H7 (cell line): ENCODE measurements around the gene LRRN4CL. TPM values are rescaled to one million over a fixed set of nuclear protein-coding genes. Genes with fewer than 3 reads are reported as not detected.
A peak's percentile ranks its signal among the peaks of the same experiment; 100 is the strongest.
"Not testable (repeated sequence)": the region's sequence is repeated elsewhere in the genome, so short reads cannot be mapped to it uniquely, and the experiment has no call there.

Experiments
- DNase-seq: peaks from one replicate; pipeline ENCODE4 v3.0.0; 2012
- H3K27me3 ChIP-seq: 2 replicates; pipeline ENCODE4 v1.6.0; 2011; ENCODE audit warnings: mild to moderate bottlenecking, low read length; ENCODE audit not compliant: control insufficient read depth, insufficient read depth
- H3K36me3 ChIP-seq: replicated peaks from 2 replicates; pipeline ENCODE4 v1.5.1; 2011; ENCODE audit warnings: low read length; ENCODE audit not compliant: control insufficient read depth, insufficient read depth
- H3K4me3 ChIP-seq: 2 replicates; pipeline ENCODE4 v1.5.1; 2011; ENCODE audit warnings: low read depth, mild to moderate bottlenecking, control low read depth, low read length, moderate library complexity; ENCODE audit not compliant: insufficient read depth
- total RNA-seq: library from RNA; depleted of rRNA; stranded (reverse); fragments of >200 nt; shearing (Covaris generic); gene quantifications from 2 replicates; pipeline ENCODE4 v1.2.3, GENCODE V29; 2014; rRNA removed

Gene LRRN4CL
- total RNA-seq, result 0.14 and 0.30 TPM in 2 replicates

DNA sequence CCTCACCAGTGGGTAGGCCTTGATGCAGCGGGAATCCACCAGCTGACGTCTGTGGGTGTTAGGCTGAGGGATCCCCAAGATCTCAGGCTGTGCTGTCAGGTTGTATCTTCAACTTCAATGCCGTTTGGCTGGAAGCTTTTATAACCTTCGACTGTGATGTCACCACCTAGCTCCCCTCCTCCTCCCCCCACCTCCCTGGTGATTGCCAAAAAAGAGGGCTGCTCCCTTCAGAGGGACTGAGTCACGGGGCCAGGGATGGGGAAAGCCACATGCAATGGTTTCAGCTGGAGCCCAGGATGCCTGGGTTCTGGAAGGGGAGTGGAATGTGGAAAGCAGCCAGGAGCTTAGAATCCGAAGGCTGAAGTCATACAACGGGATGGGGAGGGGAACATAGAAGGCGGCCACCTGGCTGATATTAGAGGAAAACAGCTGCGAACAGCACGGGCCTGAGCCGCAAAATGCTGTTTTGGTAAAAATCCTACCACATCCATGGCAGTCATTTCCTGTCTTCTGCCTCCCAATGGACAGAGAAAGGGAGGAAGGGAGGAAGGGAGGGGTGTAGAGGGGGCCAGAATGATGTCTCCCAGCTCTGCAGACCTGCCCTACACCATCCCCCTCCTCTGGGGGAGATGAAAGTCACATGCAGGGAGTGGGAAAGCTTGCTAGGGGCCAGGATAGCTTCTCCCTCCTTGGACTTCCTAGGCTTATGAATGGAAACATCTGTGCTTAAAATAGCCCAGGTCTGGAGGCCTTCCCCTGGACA, at the start of gene LRRN4CL:
Gene LRRN4CL, minus strand, starts transcription at position 110 of the 763 bp plus-strand sequence. CDS start 1,022 bp downstream, outside the sequence.
- Histone ChIP-seq H3K27me3 (no peaks in the 10 kb centered on the region), H3K4me3 (no peak within 1 kb of the TSS), H3K36me3 (peaks cover 17% of the 10 kb centered on the region)
- DNase-seq, result peak; percentile 54

DNA sequence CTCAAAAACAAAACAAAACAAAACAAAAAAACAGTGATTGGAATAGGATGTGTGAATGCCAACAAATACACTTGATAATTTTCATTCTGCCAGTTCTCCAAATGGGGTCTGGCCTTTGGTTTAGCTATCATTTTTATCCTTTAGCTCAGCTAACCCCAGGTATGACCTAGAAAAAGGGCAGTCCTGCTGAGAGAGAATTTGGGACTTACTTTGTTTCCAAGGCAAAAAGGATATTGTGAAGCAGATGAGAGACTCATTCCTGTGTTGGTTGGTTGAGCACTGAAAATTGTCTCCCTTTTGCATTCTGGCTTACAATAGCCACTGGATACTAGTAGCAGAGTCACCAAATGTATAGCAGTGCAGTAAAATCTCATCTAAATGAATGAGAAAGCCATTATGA, 47.9 kb upstream of the LRRN4CL start:
- Histone ChIP-seq H3K36me3 (peaks cover 11% of the 10 kb centered on the region), H3K4me3 (no peak overlapping the region)

DNA sequence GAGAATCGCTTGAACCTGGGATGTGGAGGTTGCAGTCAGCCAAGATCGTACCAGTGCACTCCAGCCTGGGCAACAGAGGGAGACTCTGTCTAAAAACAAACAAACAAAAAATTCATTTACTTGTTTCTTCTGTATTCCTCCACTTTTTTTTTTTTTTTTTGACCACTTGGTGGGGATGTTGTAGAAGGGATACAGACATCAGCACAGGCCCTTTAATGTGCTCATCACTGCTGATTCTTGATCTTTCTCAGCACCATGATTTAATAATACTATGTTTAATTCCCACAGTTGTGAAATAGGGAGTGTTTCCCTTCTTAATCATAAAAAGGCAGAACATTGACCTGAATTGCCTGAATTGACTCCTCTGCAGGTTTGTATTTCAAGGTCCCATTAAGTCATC, 43.5 kb upstream of the LRRN4CL start:
- no peak overlapping the region for H3K4me3 ChIP-seq
- H3K36me3 ChIP-seq, result peaks cover 6% of the 10 kb centered on the region
- DNase-seq, result no peak
- H3K27me3 ChIP-seq, result no peaks in the 10 kb centered on the region

More for the DNA sequence above, 47.9 kb upstream of the LRRN4CL start:
- H3K27me3 ChIP-seq, result no peaks in the 10 kb centered on the region
- no peak for DNase-seq

DNA sequence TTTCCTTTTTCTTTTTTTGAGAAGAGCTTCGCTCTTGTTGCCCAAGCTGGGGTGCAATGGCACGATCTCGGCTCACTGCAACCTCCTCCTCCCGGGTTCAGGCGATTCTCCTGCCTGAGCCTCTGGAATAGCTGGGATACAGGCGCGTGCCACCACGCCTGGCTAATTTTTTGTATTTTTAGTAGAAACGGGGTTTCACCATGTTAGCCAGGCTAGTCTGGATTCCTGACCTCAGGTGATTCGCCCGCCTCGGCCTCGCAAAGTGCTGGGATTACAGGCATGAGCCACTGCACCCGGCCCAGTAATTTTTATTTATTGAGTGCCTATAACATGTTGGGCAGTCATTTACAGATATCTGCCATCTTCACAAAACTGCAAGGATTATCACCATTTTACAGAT, 40.7 kb upstream of the LRRN4CL start:
- DNase-seq, H3K4me3 ChIP-seq, H3K27me3 ChIP-seq, H3K36me3 ChIP-seq: not testable (repeated sequence)

DNA sequence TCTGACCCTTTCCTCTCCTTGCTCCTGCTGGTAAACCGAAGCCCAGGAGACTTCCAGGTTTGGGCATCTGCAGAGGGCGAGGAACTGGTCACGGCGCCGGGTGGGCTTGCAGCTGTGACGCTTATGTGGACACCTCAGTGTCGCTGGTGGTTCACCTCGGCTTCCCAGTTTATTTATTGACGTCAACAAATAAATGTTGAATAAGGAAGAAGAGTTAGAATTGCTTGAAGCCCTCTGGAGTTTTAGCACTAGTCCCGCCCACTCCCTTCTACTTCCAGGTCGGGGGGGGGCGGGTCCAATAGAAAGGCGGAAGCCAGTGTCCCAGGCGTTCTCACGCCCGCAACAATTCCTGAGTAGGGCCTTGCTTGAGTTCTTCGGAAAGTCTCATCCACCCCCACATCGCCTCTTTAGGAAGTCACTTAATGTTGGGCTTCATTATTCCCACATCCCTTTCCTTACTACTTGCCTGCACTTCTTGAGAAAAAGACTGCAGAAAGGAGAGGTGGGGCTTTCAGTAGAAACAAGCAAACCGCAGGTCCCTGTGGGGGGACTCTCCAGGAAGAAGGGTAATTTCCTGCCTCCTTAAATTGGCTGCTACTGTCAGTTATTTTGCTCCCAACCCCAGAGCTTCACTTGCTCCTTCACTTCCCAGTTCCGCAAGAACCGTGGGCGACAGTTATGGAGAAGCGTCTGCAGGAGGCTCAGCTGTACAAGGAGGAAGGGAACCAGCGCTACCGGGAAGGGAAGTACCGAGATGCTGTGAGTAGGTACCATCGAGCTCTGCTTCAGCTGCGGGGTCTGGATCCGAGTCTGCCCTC, 39.0 kb upstream of the LRRN4CL start, which contains the start of gene TTC9C:
Gene TTC9C, plus strand, starts transcription at position 316 of the 818 bp plus-strand sequence. Its CDS starts 363 bp downstream, at position 679.
- H3K4me3 ChIP-seq, result peak within 1 kb of the TSS; percentile 99
- H3K27me3 ChIP-seq, result no peaks in the 10 kb centered on the region
- peaks cover 9% of the 10 kb centered on the region for H3K36me3 ChIP-seq
- DNase-seq, result peak; percentile 87

DNA sequence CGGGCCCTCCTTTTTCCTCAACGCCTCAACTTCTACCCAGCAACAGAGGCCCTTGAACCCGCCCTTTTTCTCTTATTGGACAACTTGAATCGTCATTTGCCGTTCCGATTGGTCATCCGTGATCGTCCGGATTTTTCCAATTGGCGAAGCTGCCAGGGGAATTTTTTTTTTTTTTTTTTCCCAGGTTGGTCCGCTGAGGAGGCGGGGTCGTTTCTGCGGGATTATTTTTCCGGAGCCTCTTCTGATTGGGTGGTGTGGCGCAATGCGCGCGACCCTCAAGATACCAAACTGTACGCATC, 38.5 kb upstream of the LRRN4CL start:
- Histone ChIP-seq H3K27me3 (no peaks in the 10 kb centered on the region), H3K4me3 (peak overlapping the region; percentile 99), H3K36me3 (peaks cover 13% of the 10 kb centered on the region)
- DNase-seq, result peak; percentile 90

DNA sequence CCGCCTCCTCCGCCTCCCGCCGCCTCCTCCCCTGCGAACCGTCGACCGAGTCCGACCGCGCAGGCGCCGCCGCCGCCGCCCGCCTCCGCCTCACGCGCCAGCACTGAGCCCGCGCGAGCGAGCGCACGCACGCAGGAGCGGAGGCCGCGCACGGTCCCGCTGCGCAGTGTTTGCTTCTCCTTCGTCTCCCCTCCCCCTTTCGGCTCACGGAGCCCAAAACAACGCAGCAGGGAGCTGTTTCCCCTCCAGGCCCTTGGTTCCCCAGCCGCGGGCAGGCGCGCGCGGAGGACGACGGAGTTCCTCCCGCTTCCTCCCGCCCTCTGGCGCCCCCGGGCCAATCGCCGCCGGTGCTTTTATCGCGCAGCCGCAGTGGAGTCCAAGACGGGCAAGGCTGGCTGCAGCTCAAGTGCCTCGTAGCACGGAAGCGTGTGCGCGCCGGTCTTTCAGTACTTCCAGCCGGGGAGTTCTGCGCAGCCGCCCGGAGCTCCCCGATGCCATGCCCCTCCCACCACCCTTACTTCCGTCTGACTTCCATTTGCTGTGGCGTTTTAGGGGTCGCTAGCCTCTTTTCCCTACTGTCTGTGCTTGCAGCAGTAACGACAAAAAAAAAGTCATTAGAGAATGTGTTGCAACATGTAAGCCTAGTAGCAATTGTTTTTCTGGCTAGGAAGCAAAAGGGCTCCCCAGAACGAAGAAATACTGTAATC, 38.0 kb upstream of the LRRN4CL start, which contains the start of gene HNRNPUL2:
Gene HNRNPUL2, minus strand, starts transcription at position 293 of the 707 bp plus-strand sequence. CDS start 301 bp downstream, outside the sequence.
- DNase-seq, result peak; percentile 99
- peaks cover 18% of the 10 kb centered on the region for H3K36me3 ChIP-seq
- H3K4me3 ChIP-seq, result peak within 1 kb of the TSS; percentile 99
- no peaks in the 10 kb centered on the region for H3K27me3 ChIP-seq

DNA sequence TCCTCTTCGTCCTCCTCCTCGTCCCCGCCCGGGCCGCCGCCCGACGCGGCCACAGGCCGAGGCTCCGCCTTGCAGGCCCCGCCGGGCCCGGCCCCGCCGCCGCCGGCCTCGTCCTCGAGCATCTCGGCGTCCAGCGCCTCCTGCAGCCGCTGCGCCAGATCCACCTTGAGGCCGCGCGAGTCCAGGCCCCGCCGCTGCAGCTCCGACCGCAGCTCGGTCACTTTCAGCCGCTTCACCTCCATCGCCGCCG, 37.5 kb upstream of the LRRN4CL start:
- Histone ChIP-seq H3K36me3 (peaks cover 23% of the 10 kb centered on the region), H3K4me3 (peak overlapping the region; percentile 99), H3K27me3 (no peaks in the 10 kb centered on the region)
- no peak for DNase-seq

DNA sequence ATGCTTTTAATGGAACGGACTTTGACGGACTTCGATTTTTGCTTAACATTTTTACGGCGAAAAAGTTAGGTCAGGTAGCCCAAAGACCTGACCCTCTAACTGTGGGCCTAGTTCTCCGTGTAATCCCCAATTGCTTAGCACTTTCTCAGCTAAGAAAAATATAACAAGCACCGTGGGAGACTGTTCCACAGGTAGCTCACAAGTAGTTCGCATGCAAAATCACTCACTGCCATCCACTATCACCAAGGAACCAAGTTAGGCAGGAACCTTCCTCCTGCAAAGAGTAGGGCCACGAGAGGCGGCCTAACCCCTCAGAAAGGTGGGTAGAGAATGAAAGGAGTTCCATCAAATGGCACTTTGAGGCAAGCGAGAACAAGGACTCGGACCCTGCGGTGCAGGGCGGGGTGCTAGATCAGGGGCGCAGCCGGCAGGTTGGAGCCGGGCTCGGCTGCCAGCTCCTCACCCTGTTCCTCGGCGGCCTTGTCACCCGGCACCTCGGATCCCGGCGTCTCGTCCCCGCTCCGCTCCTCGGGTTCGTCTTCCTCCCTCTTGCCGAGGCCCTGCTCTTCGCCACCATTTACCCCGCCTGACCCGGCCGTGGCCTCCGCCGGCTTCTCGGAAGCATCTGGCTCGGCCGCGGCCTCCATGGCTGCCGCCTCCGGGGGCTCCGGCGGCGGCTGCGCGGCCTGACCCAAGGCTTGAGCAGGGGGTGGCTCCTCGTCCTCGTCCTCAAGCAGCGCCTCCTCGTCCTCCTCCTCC, 37.0 kb upstream of the LRRN4CL start:
- peak overlapping the region; percentile 99 for H3K4me3 ChIP-seq
- H3K36me3 ChIP-seq, result peaks cover 28% of the 10 kb centered on the region
- H3K27me3 ChIP-seq, result no peaks in the 10 kb centered on the region
- no peak for DNase-seq

DNA sequence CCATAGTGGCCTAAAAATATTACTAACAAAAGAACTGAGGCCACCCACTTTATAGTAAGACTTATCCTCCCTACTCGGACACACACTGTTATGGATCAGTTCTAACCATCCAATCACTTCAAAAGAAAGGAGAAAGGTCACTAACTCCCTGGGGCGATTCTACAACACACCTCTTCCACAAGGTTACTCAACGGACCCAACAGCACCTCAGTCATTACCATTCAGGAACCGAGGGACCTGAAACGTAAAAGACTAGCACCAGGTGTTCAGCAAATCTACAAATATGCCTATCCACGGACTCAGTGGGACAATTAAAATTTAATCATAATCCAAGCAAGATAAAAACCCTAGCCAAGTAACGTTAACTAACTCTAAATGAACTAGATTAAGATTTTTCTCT, 36.3 kb upstream of the LRRN4CL start:
- Histone ChIP-seq H3K36me3 (peaks cover 34% of the 10 kb centered on the region), H3K4me3 (peak overlapping the region; percentile 99), H3K27me3 (no peaks in the 10 kb centered on the region)
- no peak for DNase-seq

DNA sequence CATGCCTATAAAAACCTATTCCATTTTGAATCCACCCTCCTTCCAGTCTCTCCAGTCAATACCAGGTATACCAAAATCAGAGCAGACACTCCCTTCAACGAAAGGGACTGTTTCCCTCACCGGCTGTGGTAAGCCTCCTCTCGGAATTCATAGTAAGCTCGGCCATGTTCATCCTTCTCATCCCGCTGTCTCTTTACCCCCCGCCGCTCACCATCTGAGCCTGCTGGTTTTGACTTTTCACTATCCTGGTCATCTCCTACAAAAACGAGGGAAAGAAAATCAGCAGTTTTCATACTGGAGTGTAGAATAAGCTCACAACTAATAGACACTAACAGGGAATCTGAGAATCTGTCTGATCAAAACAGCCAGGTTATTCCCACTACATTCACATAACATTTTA, 34.8 kb upstream of the LRRN4CL start:
- DNase-seq, result no peak
- H3K4me3 ChIP-seq, result no peak overlapping the region
- H3K36me3 ChIP-seq, result peaks cover 45% of the 10 kb centered on the region
- no peaks in the 10 kb centered on the region for H3K27me3 ChIP-seq

DNA sequence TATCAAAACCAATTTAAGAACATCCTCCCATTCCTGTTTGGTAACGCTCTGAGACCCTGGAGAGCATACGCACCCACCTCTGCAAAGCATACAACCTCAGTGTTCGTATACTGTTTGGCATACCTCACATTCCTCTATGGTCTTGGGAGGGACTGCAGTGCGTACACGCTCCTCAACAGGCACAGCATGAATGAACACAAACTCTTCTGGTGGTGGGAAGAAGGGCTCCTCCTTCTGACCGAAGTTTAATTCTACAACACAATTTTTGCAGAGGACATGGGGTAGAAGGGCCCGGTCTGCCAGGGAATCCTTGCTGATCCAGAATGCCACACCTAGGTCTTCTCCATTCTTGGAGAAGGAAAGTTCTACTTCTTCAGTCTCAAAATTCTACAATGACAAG, 32.7 kb upstream of the LRRN4CL start:
- Histone ChIP-seq H3K27me3 (no peaks in the 10 kb centered on the region), H3K4me3 (no peak overlapping the region), H3K36me3 (peaks cover 57% of the 10 kb centered on the region)
- peak; percentile 48 for DNase-seq

DNA sequence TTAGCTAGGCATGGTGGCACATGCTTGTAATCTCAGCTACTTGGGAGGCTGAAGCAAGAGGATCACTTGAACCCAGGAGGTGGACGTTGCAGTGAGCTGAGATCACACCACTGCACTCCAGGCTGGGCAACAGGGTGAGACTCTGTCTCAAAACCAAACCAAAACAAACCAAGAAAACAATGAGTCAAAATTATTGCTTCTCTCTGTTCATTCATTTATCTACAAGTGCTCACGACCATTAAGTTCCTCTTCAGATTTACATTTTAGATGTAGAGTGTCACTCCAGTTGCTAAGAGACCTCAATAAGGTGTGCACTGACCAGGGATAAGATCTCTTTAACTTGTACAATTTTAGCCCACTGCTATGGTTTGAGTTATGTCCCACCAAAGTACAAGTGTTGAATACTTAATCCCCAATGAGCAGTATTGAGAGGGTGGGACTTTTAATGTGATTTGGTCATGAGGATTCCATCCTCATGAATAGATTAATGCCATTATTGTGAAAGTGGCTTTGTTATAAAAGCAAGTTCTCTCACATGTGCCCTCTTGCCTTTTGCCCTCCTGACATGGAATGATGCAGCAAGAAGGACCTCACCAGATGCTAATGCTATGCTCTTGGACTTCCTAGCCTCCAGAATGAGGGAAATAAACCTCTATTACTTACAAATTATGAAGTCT, 30.1 kb upstream of the LRRN4CL start:
- peaks cover 78% of the 10 kb centered on the region for H3K36me3 ChIP-seq
- H3K27me3 ChIP-seq, result no peaks in the 10 kb centered on the region
- H3K4me3 ChIP-seq, result no peak overlapping the region
- no peak for DNase-seq

DNA sequence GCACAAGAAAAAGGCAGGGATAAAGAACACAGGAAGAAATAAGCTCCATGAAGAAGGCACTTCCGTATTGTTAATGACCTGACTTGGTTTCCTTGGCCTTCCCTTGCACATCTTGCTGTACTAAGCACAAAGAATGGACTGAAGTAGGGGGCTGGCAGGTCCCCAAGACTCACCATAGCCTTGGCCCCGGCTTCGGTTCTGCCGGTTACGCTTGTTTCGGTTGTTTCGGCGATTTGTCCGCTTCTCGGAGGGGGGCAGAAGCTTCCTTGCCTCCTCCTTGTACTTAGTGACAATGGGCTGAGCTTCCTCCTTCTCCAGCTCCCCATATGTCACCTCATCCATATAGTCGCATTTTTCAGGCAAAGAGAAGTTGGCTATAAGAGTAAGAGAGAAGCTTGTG, 27.5 kb upstream of the LRRN4CL start:
- no peak overlapping the region for H3K4me3 ChIP-seq
- H3K27me3 ChIP-seq, result no peaks in the 10 kb centered on the region
- DNase-seq, result no peak
- peaks cover 70% of the 10 kb centered on the region for H3K36me3 ChIP-seq
